Measurements from ENCODE around the gene AAMP.
A peak's percentile ranks its signal among the peaks of the same experiment; 100 is the strongest.

Gene AAMP

DNA sequence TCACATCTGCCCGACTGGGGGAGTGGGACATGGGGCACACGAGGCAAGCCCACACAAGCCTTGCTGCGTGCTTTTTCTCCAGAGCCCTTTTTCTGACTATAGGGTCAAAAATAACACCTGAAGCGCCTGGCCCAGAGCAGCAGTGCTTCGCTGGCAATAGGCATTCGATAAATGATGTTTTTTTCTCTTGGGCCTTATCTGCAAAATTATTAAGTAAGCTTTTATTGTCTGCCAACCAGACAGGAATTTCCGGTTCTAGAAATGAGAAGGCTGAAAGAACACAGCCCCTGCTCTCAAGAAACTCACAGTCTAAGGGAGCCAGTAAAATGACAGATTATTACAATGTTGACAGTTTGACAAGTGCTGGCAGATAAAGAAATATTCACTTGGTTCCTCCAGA, 25.1 kb upstream of the AAMP start:
- no peak overlapping the region for H3K4me3 ChIP-seq (ENCODE audit: low read depth, low read length)
- no peak for TF ChIP-seq CTCF (IDR thresholded peaks at IDR 0.05; ENCODE audit: insufficient read depth, low read length, missing control alignments)
- ChIA-PET POLR2A (interaction anchor here (0.9 kb wide), 1 partner anchor 8 kb away, joined by 3 read pairs; no protein-coding TSS in a partner anchor), CTCF (interaction anchor here (0.8 to 11.8 kb wide), 9 partner anchors 8 to 353 kb away, joined by 3 to 118 read pairs (median 8); partner anchors contain the start of genes AAMP, CATIP and PNKD)
- no peak for DNase-seq (ENCODE audit: low read depth, low spot score)

GRCh38 chr2:218294430-218295022, 24.6 kb upstream of the AAMP start:
- TF ChIP-seq CTCF (IDR thresholded peaks at IDR 0.05; ENCODE audit: insufficient read depth, low read length, missing control alignments), result no peak
- ChIA-PET CTCF (interaction anchor here (0.8 to 11.8 kb wide), 9 partner anchors 8 to 353 kb away, joined by 3 to 118 read pairs (median 9); partner anchors contain the start of genes AAMP, CATIP and PNKD), POLR2A (no interaction called here)
- DNase-seq (ENCODE audit: low read depth, low spot score), result no peak
- H3K4me3 ChIP-seq (ENCODE audit: low read depth, low read length), result no peak overlapping the region

- H3K4me3 ChIP-seq (ENCODE audit: low read depth, low read length), result no peak overlapping the region
- ChIA-PET POLR2A (no interaction called here), CTCF (interaction anchor here (0.8 to 11.8 kb wide), 10 partner anchors 11 to 110 kb away, joined by 3 to 118 read pairs (median 10); partner anchors contain the start of genes AAMP, CATIP and PNKD)
- TF ChIP-seq CTCF (IDR thresholded peaks at IDR 0.05; ENCODE audit: insufficient read depth, low read length, missing control alignments), result no peak
- DNase-seq (ENCODE audit: low read depth, low spot score), result no peak
Observed at GRCh38 chr2:218293715-218294429, 23.9 kb upstream of the AAMP start.

GRCh38 chr2:218292048-218293014, 22.4 kb upstream of the AAMP start, which contains the start of gene TMBIM1:
Gene TMBIM1 (minus strand): TSS chr2:218292503. CDS start chr2:218282141, 10,362 bp downstream.
- peak within 1 kb of the TSS; percentile 85 for H3K4me3 ChIP-seq (ENCODE audit: low read depth, low read length)
- TF ChIP-seq CTCF (IDR thresholded peaks at IDR 0.05; ENCODE audit: insufficient read depth, low read length, missing control alignments), result peak; percentile 64
- ChIA-PET POLR2A (interaction anchor here (0.6 kb wide), 1 partner anchor 22 kb away, joined by 3 read pairs; the partner anchor contains the start of genes AAMP and PNKD), CTCF (interaction anchor here (0.6 to 11.8 kb wide), 43 partner anchors 9 to 396 kb away, joined by 3 to 118 read pairs (median 4); partner anchors contain the start of genes AAMP, CATIP and PNKD)
- no peak for DNase-seq (ENCODE audit: low read depth, low spot score)

GRCh38 chr2:218291318-218292047, 21.5 kb upstream of the AAMP start:
- peak overlapping the region; percentile 85 for H3K4me3 ChIP-seq (ENCODE audit: low read depth, low read length)
- TF ChIP-seq CTCF (IDR thresholded peaks at IDR 0.05; ENCODE audit: insufficient read depth, low read length, missing control alignments), result no peak
- POLR2A ChIA-PET, result interaction anchor here (0.6 kb wide), 1 partner anchor 22 kb away, joined by 3 read pairs; the partner anchor contains the start of genes AAMP and PNKD
- no peak for DNase-seq (ENCODE audit: low read depth, low spot score)
- CTCF ChIA-PET, result interaction anchor here (1.3 to 11.8 kb wide), 12 partner anchors 8 to 396 kb away, joined by 3 to 118 read pairs (median 6); partner anchors contain the start of genes AAMP, CATIP and PNKD

All from AG04449 (cell line).